ENCODE data around the gene MYO5B. TPM values are rescaled to one million over a fixed set of nuclear protein-coding genes. Genes with fewer than 3 reads are reported as not detected.

Gene MYO5B
- total RNA-seq, 1 experiment from 2014 or later = 56.7 TPM

DNA sequence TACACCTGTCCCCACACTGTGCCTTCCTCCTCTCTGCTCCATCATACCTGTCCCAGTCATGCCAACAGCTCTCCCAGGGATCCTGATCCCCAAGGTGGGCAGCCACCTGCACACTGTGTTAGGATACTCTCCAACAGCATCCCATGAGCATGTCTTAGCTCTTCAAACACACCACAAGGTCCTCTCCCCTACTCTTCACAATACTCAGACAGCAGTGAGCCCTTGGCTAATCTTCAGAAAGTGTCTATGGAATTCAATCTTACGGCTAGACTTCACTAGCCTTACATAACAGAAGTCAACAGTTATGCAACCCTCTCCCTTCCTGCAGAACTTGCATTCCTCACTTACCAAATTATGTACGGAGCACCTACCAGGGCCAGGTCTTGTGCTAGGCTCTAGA lies 79.9 kb downstream of the MYO5B start:
- Mint-ChIP-seq H3K27ac (ENCODE audit: unreplicated experiment) (peak overlapping the region; percentile 59), H3K27me3 (ENCODE audit: unreplicated experiment) (no peaks in the 10 kb centered on the region), H3K4me1 (ENCODE audit: low read depth, unreplicated experiment) (peaks cover 60% of the 10 kb centered on the region), H3K36me3 (ENCODE audit: insufficient read depth, unreplicated experiment) (peaks cover 5% of the 10 kb centered on the region), H3K4me3 (ENCODE audit: low read depth, unreplicated experiment) (peak overlapping the region; percentile 1), H3K9me3 (ENCODE audit: low read depth, unreplicated experiment) (no peaks in the 10 kb centered on the region)
- CTCF ChIA-PET = interaction anchor here (1.4 to 2.1 kb wide), 4 partner anchors 12 to 80 kb away, joined by 3 to 8 read pairs (median 6); partner anchors contain the start of gene MYO5B
- TF ChIP-seq, protein P1, sequence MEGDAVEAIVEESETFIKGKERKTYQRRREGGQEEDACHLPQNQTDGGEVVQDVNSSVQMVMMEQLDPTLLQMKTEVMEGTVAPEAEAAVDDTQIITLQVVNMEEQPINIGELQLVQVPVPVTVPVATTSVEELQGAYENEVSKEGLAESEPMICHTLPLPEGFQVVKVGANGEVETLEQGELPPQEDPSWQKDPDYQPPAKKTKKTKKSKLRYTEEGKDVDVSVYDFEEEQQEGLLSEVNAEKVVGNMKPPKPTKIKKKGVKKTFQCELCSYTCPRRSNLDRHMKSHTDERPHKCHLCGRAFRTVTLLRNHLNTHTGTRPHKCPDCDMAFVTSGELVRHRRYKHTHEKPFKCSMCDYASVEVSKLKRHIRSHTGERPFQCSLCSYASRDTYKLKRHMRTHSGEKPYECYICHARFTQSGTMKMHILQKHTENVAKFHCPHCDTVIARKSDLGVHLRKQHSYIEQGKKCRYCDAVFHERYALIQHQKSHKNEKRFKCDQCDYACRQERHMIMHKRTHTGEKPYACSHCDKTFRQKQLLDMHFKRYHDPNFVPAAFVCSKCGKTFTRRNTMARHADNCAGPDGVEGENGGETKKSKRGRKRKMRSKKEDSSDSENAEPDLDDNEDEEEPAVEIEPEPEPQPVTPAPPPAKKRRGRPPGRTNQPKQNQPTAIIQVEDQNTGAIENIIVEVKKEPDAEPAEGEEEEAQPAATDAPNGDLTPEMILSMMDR (IDR thresholded peaks at IDR 0.05; ENCODE audit: unreplicated experiment) = no peak
- no peak for DNase-seq
- BruUV-seq (replicated peaks) = no TSS peak
- intact Hi-C loops (cut with micrococcal nuclease; ENCODE audit: unreplicated experiment) = no loop called here

DNA sequence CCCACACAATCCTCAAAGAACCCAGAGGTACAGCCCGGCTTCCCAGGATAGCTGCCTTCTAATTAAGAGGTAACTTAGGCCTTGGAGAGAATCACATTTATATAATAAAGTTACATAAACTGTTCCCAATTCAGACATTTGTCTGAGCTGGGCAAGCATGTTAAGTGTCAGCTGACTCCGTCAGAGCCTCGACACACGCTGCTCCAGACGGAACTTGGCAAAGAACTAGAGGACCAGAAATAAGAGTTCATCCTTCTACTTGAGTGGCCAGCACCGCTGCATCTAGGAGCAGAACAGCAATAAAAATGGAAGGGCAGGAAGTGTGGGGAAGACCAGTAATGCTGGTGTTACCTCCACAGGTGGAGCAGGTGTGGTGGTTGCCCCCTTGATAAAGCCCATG lies 80.5 kb downstream of the MYO5B start:
- intact Hi-C loops (cut with micrococcal nuclease; ENCODE audit: unreplicated experiment) = loop anchor here (5.0 kb wide), 1 partner anchor 57 kb away; no protein-coding TSS in a partner anchor
- Mint-ChIP-seq H3K4me3 (ENCODE audit: low read depth, unreplicated experiment) (no peak overlapping the region), H3K36me3 (ENCODE audit: insufficient read depth, unreplicated experiment) (peaks cover 5% of the 10 kb centered on the region), H3K27ac (ENCODE audit: unreplicated experiment) (no peak overlapping the region), H3K4me1 (ENCODE audit: low read depth, unreplicated experiment) (peaks cover 67% of the 10 kb centered on the region), H3K9me3 (ENCODE audit: low read depth, unreplicated experiment) (no peaks in the 10 kb centered on the region), H3K27me3 (ENCODE audit: unreplicated experiment) (no peaks in the 10 kb centered on the region)
- CTCF ChIA-PET = interaction anchor here (0.7 to 2.1 kb wide), 8 partner anchors 12 to 80 kb away, joined by 3 to 8 read pairs (median 3); partner anchors contain the start of gene MYO5B
- BruUV-seq (replicated peaks) = no TSS peak
- TF ChIP-seq, protein P1 (IDR thresholded peaks at IDR 0.05; ENCODE audit: unreplicated experiment) = no peak
- no peak for DNase-seq

GRCh38 chr18:50113726-50114125 lies 81.2 kb downstream of the MYO5B start:
- intact Hi-C loops (cut with micrococcal nuclease; ENCODE audit: unreplicated experiment) = loop anchor here (5.0 kb wide), 1 partner anchor 56 kb away; no protein-coding TSS in a partner anchor
- H3K4me3 Mint-ChIP-seq (ENCODE audit: low read depth, unreplicated experiment) = no peak overlapping the region
- BruUV-seq (replicated peaks) = no TSS peak

GRCh38 chr18:50111398-50111797 lies 83.5 kb downstream of the MYO5B start:
- no peak overlapping the region for H3K27ac Mint-ChIP-seq (ENCODE audit: unreplicated experiment)
- H3K4me1 Mint-ChIP-seq (ENCODE audit: low read depth, unreplicated experiment) = peaks cover 86% of the 10 kb centered on the region
- BruUV-seq (replicated peaks) = no TSS peak
- TF ChIP-seq, protein P1 (IDR thresholded peaks at IDR 0.05; ENCODE audit: unreplicated experiment) = no peak
- peaks cover 5% of the 10 kb centered on the region for H3K36me3 Mint-ChIP-seq (ENCODE audit: insufficient read depth, unreplicated experiment)
- CTCF ChIA-PET = no interaction called here
- H3K27me3 Mint-ChIP-seq (ENCODE audit: unreplicated experiment) = no peaks in the 10 kb centered on the region
- H3K4me3 Mint-ChIP-seq (ENCODE audit: low read depth, unreplicated experiment) = no peak overlapping the region
- no peaks in the 10 kb centered on the region for H3K9me3 Mint-ChIP-seq (ENCODE audit: low read depth, unreplicated experiment)
- intact Hi-C loops (cut with micrococcal nuclease; ENCODE audit: unreplicated experiment) = loop anchor here (1.0 to 5.0 kb wide), 2 partner anchors 54 to 84 kb away; partner anchors contain the start of gene MYO5B
- DNase-seq = no peak

More at GRCh38 chr18:50113726-50114125, 81.2 kb downstream of the MYO5B start:
- DNase-seq = no peak
- H3K27me3 Mint-ChIP-seq (ENCODE audit: unreplicated experiment) = no peaks in the 10 kb centered on the region
- peaks cover 5% of the 10 kb centered on the region for H3K36me3 Mint-ChIP-seq (ENCODE audit: insufficient read depth, unreplicated experiment)
- peaks cover 67% of the 10 kb centered on the region for H3K4me1 Mint-ChIP-seq (ENCODE audit: low read depth, unreplicated experiment)
- H3K9me3 Mint-ChIP-seq (ENCODE audit: low read depth, unreplicated experiment) = no peaks in the 10 kb centered on the region
- H3K27ac Mint-ChIP-seq (ENCODE audit: unreplicated experiment) = no peak overlapping the region
- CTCF ChIA-PET = interaction anchor here (0.7 to 2.1 kb wide), 8 partner anchors 13 to 81 kb away, joined by 3 to 8 read pairs (median 3); partner anchors contain the start of gene MYO5B
- TF ChIP-seq, protein P1 (IDR thresholded peaks at IDR 0.05; ENCODE audit: unreplicated experiment) = no peak
